Liver (tissue), 9 donors: Measurements from ENCODE around the gene USP37. TPM values are rescaled to one million over a fixed set of nuclear protein-coding genes. Genes with fewer than 3 reads are reported as not detected.

Experiments used
- DNase-seq: peaks from one replicate; pipeline ENCODE4 v3.0.0-alpha.2; 2017; ENCODE audit warnings: low spot score
- H3K27ac ChIP-seq, 2 donors: one replicate each; pipeline ENCODE4 v1.7.0; 2013; ENCODE audit warnings: inconsistent platforms in 2 of 2, low read length in 2 of 2, control low read depth in 1 of 2, low read depth in 1 of 2, mild to moderate bottlenecking in 1 of 2
- H3K27me3 ChIP-seq, 4 donors: one replicate each; pipeline versions ENCODE4 v1.6.1 to v1.7.0; 2013; ENCODE audit warnings: low read length in 3 of 4, inconsistent platforms in 1 of 4, mild to moderate bottlenecking in 1 of 4, moderate library complexity in 1 of 4; ENCODE audit not compliant: control insufficient read depth in 4 of 4, insufficient read depth in 4 of 4
- H3K36me3 ChIP-seq, 4 donors: one replicate each; pipeline versions ENCODE4 v1.6.1 to v1.7.0; 2013; ENCODE audit warnings: low read length in 3 of 4, mild to moderate bottlenecking in 3 of 4, low read depth in 1 of 4, moderate library complexity in 1 of 4; ENCODE audit not compliant: control insufficient read depth in 4 of 4, insufficient read depth in 3 of 4
- H3K4me1 ChIP-seq, 4 donors: one replicate each; pipeline versions ENCODE4 v1.6.1 to v1.7.0; 2013; ENCODE audit warnings: low read length in 3 of 4, mild to moderate bottlenecking in 3 of 4, moderate library complexity in 1 of 4; ENCODE audit not compliant: control insufficient read depth in 4 of 4, insufficient read depth in 4 of 4
- H3K4me3 ChIP-seq, 3 donors: one replicate each; pipeline versions ENCODE4 v1.6.1 to v1.7.0; 2013; ENCODE audit warnings: low read length in 3 of 3, control low read depth in 1 of 3, low read depth in 1 of 3, mild to moderate bottlenecking in 1 of 3
- H3K9ac ChIP-seq, 2 donors: one replicate each; pipeline ENCODE4 v1.7.0; 2013; ENCODE audit warnings: low read length in 2 of 2, mild to moderate bottlenecking in 2 of 2, moderate library complexity in 2 of 2, control low read depth in 1 of 2, low read depth in 1 of 2
- H3K9me3 ChIP-seq, 4 donors: one replicate each; pipeline versions ENCODE4 v1.6.1 to v1.7.0; 2013; ENCODE audit warnings: low read length in 3 of 4; ENCODE audit not compliant: control insufficient read depth in 4 of 4
- ATF3 ChIP-seq: IDR thresholded peaks from 2 replicates; pipeline ENCODE4 v1.6.1; 2016; ENCODE audit warnings: antibody characterized with exemption
- CTCF ChIP-seq: fragments of 150-350 bp; IDR thresholded peaks from 2 replicates; pipeline ENCODE4 v1.5.1; 2017; ENCODE audit warnings: improper control_type of control experiment, low read depth, low read length; ENCODE audit not compliant: missing input control
- EGR1 ChIP-seq, 2 donors: IDR thresholded peaks; 2 replicates each; pipeline ENCODE4 v1.6.1; 2016 to 2018; ENCODE audit warnings: antibody characterized with exemption in 2 of 2, low read depth in 2 of 2
- FOXA1 ChIP-seq: IDR thresholded peaks from 2 replicates; pipeline ENCODE4 v1.6.1; 2016; ENCODE audit warnings: antibody characterized with exemption
- FOXA2 ChIP-seq: IDR thresholded peaks from 2 replicates; pipeline ENCODE4 v1.6.1; 2016; ENCODE audit warnings: antibody characterized with exemption
- GABPA ChIP-seq, 2 donors: IDR thresholded peaks in 1 of 2; conservative IDR thresholded peaks in 1 of 2; 2 replicates each; pipeline ENCODE4 v1.6.1; 2016; ENCODE audit warnings: antibody characterized with exemption in 2 of 2, mild to moderate bottlenecking in 1 of 2, moderate library complexity in 1 of 2
- HNF4A ChIP-seq, 2 donors: conservative IDR thresholded peaks; 2 replicates each; pipeline ENCODE4 v1.6.1; 2016; ENCODE audit warnings: antibody characterized with exemption in 2 of 2, mild to moderate bottlenecking in 2 of 2
- HNF4G ChIP-seq: IDR thresholded peaks from 2 replicates; pipeline ENCODE4 v1.6.1; 2016; ENCODE audit warnings: antibody characterized with exemption
- JUND ChIP-seq, 2 donors: IDR thresholded peaks; 2 replicates each; pipeline ENCODE4 v1.6.1; 2016; ENCODE audit warnings: antibody characterized with exemption in 2 of 2
- MAX ChIP-seq: IDR thresholded peaks from 2 replicates; pipeline ENCODE4 v1.6.1; 2016; ENCODE audit warnings: antibody characterized with exemption
- NR2F2 ChIP-seq: IDR thresholded peaks from 2 replicates; pipeline ENCODE4 v1.6.1; 2016; ENCODE audit warnings: antibody characterized with exemption
- RAD21 ChIP-seq, 2 donors: IDR thresholded peaks; 2 replicates each; pipeline ENCODE4 v1.6.1; 2016; ENCODE audit warnings: antibody characterized with exemption in 2 of 2, mild to moderate bottlenecking in 2 of 2
- REST ChIP-seq: IDR thresholded peaks from 2 replicates; pipeline ENCODE4 v1.6.1; 2016; ENCODE audit warnings: antibody characterized with exemption, mild to moderate bottlenecking
- RXRA ChIP-seq, 2 donors: IDR thresholded peaks; 2 replicates each; pipeline ENCODE4 v1.6.1; 2017 to 2018; ENCODE audit warnings: antibody characterized with exemption in 2 of 2, mild to moderate bottlenecking in 1 of 2
- SP1 ChIP-seq: IDR thresholded peaks from 2 replicates; pipeline ENCODE4 v1.6.1; 2018; ENCODE audit warnings: antibody characterized with exemption, mild to moderate bottlenecking
- TAF1 ChIP-seq: conservative IDR thresholded peaks from 2 replicates; pipeline ENCODE4 v1.6.1; 2016; ENCODE audit warnings: antibody characterized with exemption, mild to moderate bottlenecking
- YY1 ChIP-seq: IDR thresholded peaks from 2 replicates; pipeline ENCODE4 v1.6.1; 2016; ENCODE audit warnings: antibody characterized with exemption, mild to moderate bottlenecking
- ZBTB33 ChIP-seq: IDR thresholded peaks from 2 replicates; pipeline ENCODE4 v1.6.1; 2016; ENCODE audit warnings: antibody characterized with exemption
- WGBS: extraction: QIAGEN DNeasy Blood & Tissue Kit; methylation state at CpG from one replicate; pipeline ENCODE4 v1.1.7; 2013; 5-methylcytosine and 5-hydroxymethylcytosine counted together
- polyA plus RNA-seq, 2 donors: library from polyadenylated mRNA; stranded (reverse) in 1 of 2; unstranded in 1 of 2; fragments of 200-250 nt in 1 of 2; fragments of >200 nt in 1 of 2; fragmentation: Nextera tagmentation in 1 of 2; extraction: Ambion mirVana in 1 of 2; gene quantifications; one replicate each; pipeline versions ENCODE4 v1.2.1 to v1.2.3, GENCODE V29; 2013 to 2015
- total RNA-seq, 2 donors: library from RNA; depleted of rRNA; stranded (reverse); fragments of >200 nt; gene quantifications; one replicate each; pipeline ENCODE4 v1.2.3, GENCODE V29; 2014
- donor health status: healthy.
- donor health status: healthy.
- donor health status: healthy.
- donor health status: healthy.
- donor health status: healthy.

The USP37 gene
- total and polyA plus RNA-seq, 4 donors: 1.4 to 10.9 (median 4.7) TPM

- WGBS: 97% methylated on average over 1 of the region's 1 CpG
These were observed 109.6 kb downstream of the USP37 start for GRCh38 chr2:218458598-218458997.

More at GRCh38 chr2:218458598-218458997, 109.6 kb downstream of the USP37 start:
- no peaks in the 10 kb centered on the region for H3K9me3 ChIP-seq
- no peaks in the 10 kb centered on the region for H3K4me1 ChIP-seq
- no peak for DNase-seq
- no peak overlapping the region for H3K9ac ChIP-seq
- no peak overlapping the region for H3K27ac ChIP-seq
- no peaks in the 10 kb centered on the region for H3K27me3 ChIP-seq
- H3K4me3 ChIP-seq: no peak overlapping the region
- no peak for TF ChIP-seq HNF4A (conservative IDR thresholded peaks at IDR 0.05)
- no peak for TF ChIP-seq RXRA (IDR thresholded peaks at IDR 0.05)
- TF ChIP-seq ATF3: no peak
- TF ChIP-seq GABPA (IDR thresholded peaks at IDR 0.05 in 1 of 2, conservative IDR thresholded peaks at IDR 0.05 in 1 of 2): no peak
- TF ChIP-seq TAF1: no peak
- TF ChIP-seq CTCF: no peak
- TF ChIP-seq HNF4G: no peak
- TF ChIP-seq FOXA2: no peak
- TF ChIP-seq SP1: no peak
- no peak for TF ChIP-seq FOXA1
- no peak for TF ChIP-seq MAX
- TF ChIP-seq RAD21 (IDR thresholded peaks at IDR 0.05): no peak
- TF ChIP-seq REST: no peak
- TF ChIP-seq JUND (IDR thresholded peaks at IDR 0.05): no peak
- no peak for TF ChIP-seq NR2F2
- TF ChIP-seq EGR1 (IDR thresholded peaks at IDR 0.05; ENCODE audit: low read depth in 2 of 2): no peak
- TF ChIP-seq ZBTB33: no peak
- TF ChIP-seq YY1: no peak
- H3K36me3 ChIP-seq: peaks cover 9 to 31% (median 17%) of the 10 kb centered on the region in 4 donors
